ENCODE data around the gene COBL. TPM values are rescaled to one million over a fixed set of nuclear protein-coding genes. Genes with fewer than 3 reads are reported as not detected.

The COBL gene
- total RNA-seq, 1 experiment from 2014 or later, result 7.6 TPM

- DNase-seq (ENCODE audit: low spot score), result no peak
These were observed 165.2 kb downstream of the COBL start for GRCh38 chr7:51151455-51151854.

- no peak for DNase-seq (ENCODE audit: low spot score)
These were observed 166.4 kb downstream of the COBL start for GRCh38 chr7:51150193-51150592.

GRCh38 chr7:51148216-51148615 lies 168.4 kb downstream of the COBL start:
- DNase-seq (ENCODE audit: low spot score), result no peak

- no peak for DNase-seq (ENCODE audit: low spot score)
These were observed 169.6 kb downstream of the COBL start for GRCh38 chr7:51146816-51147586.

GRCh38 chr7:51144178-51144577 lies 172.4 kb downstream of the COBL start:
- no peak for DNase-seq (ENCODE audit: low spot score)

GRCh38 chr7:51142741-51143385 lies 173.7 kb downstream of the COBL start:
- DNase-seq (ENCODE audit: low spot score), result no peak

- DNase-seq (ENCODE audit: low spot score), result peak; percentile 52
These were observed 175.1 kb downstream of the COBL start for GRCh38 chr7:51141451-51142003.

- DNase-seq (ENCODE audit: low spot score), result no peak
These were observed 176.1 kb downstream of the COBL start for GRCh38 chr7:51140199-51141164.

- peak; percentile 33 for DNase-seq (ENCODE audit: low spot score)
These were observed 176.8 kb downstream of the COBL start for GRCh38 chr7:51139796-51140195.

GRCh38 chr7:51138123-51139085 lies 178.2 kb downstream of the COBL start:
- no peak for DNase-seq (ENCODE audit: low spot score)

GRCh38 chr7:51135576-51135975 lies 181.0 kb downstream of the COBL start:
- DNase-seq (ENCODE audit: low spot score), result no peak

- DNase-seq (ENCODE audit: low spot score), result no peak
These were observed 182.6 kb downstream of the COBL start for GRCh38 chr7:51134013-51134441.

GRCh38 chr7:51132661-51133060 lies 183.9 kb downstream of the COBL start:
- DNase-seq (ENCODE audit: low spot score), result no peak

GRCh38 chr7:51129527-51130472 lies 186.8 kb downstream of the COBL start:
- no peak for DNase-seq (ENCODE audit: low spot score)

- DNase-seq (ENCODE audit: low spot score), result no peak
These were observed 187.8 kb downstream of the COBL start for GRCh38 chr7:51128545-51129435.

- no peak for DNase-seq (ENCODE audit: low spot score)
These were observed 189.0 kb downstream of the COBL start for GRCh38 chr7:51127618-51127904.

GRCh38 chr7:51126813-51127617 lies 189.6 kb downstream of the COBL start:
- no peak for DNase-seq (ENCODE audit: low spot score)

GRCh38 chr7:51126324-51126723 lies 190.3 kb downstream of the COBL start:
- no peak for DNase-seq (ENCODE audit: low spot score)
